Ishikawa (cell line): ENCODE measurements around the gene ANKRD13D.

Source experiments
- CEBPB ChIP-seq: IDR thresholded peaks from 2 replicates; pipeline ENCODE4 v1.6.1; 2012
- EP300 ChIP-seq: IDR thresholded peaks from 2 replicates; pipeline ENCODE4 v1.6.1; 2012; ENCODE audit warnings: borderline replicate concordance
- MAX ChIP-seq: IDR thresholded peaks from 2 replicates; pipeline ENCODE4 v1.6.1; 2012
- RAD21 ChIP-seq: IDR thresholded peaks from 2 replicates; pipeline ENCODE4 v1.6.1; 2012; ENCODE audit warnings: low read depth
- TAF1 ChIP-seq: IDR thresholded peaks from 2 replicates; pipeline ENCODE4 v1.6.1; 2012; ENCODE audit warnings: low read depth, mild to moderate bottlenecking
- TEAD4 ChIP-seq: IDR thresholded peaks from 2 replicates; pipeline ENCODE4 v1.6.1; 2012
- USF1 ChIP-seq: IDR thresholded peaks from 2 replicates; pipeline ENCODE4 v1.6.1; 2012

GRCh38 chr11:67285541-67286498 lies 3.3 kb upstream of the ANKRD13D start:
- TF ChIP-seq CEBPB = no peak
- no peak for TF ChIP-seq RAD21
- no peak for TF ChIP-seq TEAD4
- TF ChIP-seq TAF1 = no peak
- no peak for TF ChIP-seq MAX
- no peak for TF ChIP-seq EP300
- TF ChIP-seq USF1 = no peak
